Femur (tissue), 1 donor: ENCODE results near the gene MRPL14.
A peak's percentile ranks its signal among the peaks of the same experiment; 100 is the strongest.
"Not testable (repeated sequence)": the region's sequence is repeated elsewhere in the genome, so short reads cannot be mapped to it uniquely, and the experiment has no call there.

ENCODE experiments used
- DNase-seq: peaks from one replicate; pipeline ENCODE4 v3.0.0-alpha.2; 2017

Gene MRPL14

DNA sequence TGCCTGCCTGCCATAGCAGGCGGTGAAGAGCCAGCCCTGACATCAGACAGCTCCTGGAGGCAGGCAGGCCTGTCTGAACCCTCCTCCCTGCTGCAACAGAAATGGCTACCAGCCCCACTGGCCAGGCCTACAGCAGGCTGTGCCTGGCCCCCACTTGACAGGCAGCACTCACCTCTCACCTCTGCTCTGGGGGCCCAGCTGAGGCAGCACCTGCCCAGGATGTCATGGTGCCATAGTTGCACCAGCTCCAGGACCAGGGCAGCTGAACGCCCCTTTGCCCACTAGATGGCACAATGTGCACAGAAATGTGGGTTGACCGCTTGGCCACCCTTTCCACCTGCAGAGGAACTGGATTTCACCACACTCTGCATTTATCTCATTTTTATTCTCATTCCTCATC is 30.6 kb downstream of the MRPL14 start:
- peak; percentile 82 for DNase-seq

DNA sequence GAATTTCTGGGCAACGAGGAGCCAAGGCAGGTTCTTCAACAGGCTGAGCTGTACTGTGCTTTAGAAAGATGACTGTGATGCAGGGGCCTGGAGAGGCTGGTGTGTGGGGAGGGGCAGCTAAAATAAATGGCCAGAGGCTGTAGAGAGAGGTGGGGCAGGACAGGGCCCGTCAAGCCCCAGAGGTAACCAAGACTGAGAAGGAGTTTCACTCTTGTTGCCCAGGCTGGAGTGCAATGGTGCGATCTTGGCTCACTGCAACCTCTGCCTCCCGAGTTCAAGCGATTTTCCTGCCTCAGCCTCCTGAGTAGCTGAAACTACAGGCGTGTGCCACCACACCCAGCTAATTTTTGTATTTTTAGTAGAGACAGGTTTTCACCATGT is 32.0 kb downstream of the MRPL14 start:
- DNase-seq: not testable (repeated sequence)

DNA sequence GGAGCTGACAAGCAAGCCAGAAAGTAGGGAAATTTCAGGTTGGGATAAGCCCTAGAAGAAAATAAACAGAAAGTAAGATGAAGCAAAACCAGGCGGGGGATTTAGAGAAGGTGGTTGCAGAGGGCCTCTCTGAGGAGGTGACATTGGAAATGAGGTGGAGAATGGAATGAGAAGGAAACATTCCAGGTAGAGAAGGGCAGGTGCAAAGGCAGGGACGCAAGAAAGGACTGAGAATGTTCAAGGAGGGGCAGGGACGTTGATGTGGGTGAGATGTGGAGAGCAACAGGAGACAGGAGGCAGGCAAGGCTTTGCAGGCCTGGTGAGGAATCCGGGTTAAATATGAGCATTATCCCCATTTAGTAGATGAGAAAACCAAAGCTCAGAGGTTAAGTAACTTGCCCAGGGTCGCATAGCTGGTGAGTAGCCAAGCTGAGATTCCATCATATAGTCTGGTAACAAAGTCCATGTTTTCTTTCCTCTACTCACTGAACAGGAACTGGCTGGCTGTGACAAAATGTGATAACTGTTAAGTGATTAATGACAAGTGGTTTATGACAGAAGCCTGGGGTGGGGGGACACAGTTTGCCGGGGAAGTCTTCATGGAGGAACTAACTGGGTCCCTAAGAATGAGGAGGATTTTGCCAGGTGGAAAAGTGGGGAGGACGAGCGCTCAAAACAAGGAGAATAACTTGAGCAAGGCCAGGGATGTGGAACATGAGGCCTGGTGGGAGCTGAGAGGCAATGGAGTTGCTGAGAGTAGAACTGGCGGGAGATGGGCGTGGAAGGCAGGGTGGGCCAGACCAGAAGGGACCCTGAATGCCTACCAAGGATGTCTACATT is 32.6 kb downstream of the MRPL14 start:
- no peak for DNase-seq

DNA sequence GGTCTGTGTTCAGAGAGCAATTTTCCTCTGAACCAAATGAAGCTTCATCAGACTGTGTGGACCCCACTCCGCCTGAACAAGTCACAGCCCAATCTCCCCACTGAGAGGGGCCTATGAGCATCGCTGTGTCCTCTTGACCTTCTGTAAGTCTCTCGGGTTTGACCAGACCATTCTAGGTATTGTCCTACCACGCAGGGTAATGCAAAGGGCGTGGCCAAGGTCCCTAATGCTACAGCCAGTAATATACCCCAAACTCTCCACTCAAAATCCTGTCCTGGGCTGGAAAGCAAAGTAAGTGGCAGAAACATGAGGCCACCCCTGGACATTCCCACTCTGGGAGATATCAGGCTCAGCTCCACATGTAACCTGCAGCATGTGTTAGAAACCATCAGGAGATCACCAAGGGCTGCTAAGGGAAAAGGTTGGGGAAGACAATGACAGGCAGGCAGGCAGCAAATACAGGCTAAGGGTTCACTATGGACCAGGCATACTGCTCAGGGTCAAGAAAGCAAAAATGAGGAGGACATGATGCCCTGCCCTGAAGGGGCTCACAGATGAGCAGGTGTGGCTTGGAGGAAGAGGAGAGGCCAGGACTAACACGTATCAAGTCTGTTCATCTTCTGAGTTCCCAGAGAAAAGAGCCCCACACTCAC is 33.4 kb downstream of the MRPL14 start:
- no peak for DNase-seq

DNA sequence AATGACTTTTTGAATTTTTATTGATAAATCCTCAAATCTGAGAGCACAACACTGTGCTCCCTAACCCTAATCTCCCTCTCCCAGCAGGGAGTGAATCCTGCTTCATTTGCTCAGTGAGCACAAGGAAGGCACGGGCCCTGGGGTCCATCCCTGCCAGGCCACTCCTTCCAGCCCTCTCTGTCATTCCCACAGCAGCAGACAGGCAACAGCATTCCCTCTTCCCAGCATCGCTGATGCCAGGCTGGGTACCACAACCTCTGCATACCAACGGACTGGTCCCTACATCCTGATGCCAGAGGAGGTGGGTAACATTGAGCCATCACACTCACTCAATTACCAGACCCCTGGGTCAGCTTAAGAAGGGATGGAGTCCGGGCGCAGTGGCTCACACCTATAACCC is 34.2 kb downstream of the MRPL14 start:
- DNase-seq: no peak

DNA sequence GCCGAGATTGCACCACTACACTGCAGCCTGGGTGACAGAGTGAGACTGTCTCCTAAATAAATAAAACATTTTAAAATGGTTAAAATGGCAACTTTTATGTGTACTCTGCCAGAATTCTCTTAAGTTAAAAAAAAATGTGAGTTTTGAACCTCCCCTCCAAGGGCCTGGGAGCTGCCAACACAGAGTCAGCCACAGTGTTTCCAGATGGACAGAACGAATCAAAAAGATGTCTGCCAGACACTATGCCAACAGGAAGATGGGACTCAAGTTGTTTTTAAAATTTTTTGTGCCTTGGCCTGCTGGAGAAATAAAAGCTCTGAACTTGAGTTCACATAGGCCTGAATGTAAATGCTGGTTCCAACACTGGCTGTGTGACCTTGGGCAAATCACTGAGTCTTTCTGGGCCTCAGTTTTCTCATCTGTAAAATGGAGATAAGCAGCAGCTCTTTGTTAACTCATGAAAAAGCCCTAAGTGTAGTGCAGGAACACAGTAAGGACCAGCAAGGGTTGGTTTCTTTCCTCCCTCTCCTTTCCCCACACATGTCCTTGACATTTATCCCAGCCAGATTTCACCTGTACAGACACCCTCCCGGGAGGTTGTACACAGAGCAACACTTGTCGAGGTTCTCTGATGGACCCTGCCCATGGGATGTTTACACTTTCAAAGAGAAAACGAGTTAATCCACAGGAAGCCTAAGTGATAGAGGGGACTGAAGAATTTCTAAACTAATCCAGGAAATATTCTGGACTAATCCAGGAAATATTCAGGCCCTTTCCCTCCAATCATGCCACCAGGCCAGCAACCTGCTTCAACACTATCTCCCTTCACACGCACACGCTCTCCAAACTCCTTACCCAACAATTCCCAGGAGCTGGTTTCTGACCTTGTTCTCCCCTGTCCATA is 35.0 kb downstream of the MRPL14 start:
- no peak for DNase-seq

DNA sequence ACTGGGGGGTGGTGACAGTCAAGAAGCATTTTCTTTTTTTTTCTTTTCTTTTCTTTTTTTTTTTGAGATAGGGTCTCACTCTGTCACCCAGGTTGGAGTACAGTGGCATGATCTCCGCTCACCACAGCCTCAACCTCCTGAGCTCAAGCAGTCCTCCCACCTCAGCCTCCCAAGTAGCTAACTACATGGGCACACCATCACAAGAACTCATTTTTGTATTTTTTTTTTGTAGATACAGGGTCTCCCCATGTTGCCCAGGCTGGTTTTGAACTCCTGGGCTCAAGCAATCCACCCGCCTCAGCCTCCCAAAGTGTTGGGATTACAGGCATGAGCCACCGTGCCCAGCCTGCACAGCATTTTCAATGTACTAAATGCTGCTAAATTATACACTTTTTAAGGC is 35.9 kb downstream of the MRPL14 start:
- DNase-seq: not testable (repeated sequence)

DNA sequence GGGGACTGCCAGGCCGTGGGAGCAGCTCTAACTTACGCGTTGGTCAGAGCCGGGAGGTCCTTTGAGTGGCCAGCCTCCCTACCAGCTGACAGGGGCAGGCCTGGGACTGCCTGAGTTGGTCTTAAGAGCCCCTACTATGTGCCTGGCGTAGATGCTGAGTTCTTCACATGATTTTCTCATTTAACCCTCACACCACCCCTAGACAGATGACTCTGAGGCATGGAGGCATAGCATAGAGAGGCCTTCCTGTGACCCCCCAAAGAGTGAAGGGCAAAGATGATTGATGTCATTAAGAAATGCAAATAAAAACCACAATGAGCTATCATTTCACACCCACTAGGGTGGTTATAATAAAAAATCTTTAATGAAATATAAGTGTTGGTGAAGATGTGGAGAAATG is 36.8 kb downstream of the MRPL14 start:
- DNase-seq: no peak

DNA sequence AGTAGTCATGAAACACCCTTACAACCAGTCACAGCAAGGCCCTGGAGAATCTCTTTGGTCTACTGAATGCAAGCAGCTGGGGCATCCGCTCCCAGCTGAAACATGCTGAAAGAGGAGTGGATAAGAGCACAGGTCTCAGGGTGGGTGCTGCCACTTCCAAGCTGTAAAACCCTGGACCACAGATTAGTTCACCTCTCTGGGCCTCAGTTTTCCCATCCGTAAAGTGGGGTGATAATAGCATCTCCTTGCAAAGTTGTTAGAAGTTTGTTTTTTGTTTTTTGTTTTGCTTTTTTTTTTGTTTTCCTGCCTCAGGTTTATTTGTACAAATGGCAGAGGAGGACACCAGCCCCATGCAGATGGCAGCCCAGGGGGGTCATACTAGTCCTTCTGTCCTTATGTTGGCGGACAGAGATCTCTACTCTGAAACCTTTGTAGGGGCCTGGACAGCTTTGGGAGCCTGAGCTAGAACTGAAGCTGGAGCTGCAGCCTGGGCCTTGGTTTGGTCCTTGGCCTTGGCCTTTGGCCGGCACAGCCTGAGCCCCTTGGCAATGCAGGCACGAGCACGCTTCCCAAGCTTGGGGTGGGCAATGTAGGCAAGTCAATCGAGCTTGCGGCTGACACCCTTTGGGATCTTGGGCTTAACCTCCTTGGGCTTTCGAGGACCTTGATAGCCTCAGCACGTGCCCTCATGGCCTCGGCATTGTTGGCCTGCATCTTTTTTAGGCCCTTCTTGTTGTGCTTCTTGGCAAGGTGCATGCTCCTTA is 38.2 kb downstream of the MRPL14 start:
- DNase-seq: no peak

DNA sequence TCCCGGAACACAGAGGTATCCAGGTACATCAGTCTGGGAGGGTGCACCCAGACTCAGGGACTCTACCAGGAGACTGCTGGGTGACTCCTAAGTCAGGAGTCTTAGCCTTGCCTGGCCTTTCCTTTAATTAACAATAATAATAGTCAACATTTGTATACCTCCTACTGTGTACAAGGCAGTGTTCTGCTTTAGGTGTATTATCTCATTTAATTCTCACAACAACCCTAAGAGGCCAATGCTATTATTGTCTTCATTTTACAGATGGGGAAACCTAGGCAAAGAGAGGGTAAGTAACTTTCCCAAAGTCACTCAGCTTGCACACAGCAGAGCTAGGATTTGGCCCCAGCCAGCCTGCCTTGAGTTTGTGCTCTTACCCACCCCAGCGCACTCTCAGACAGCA is 39.6 kb downstream of the MRPL14 start:
- DNase-seq: no peak

DNA sequence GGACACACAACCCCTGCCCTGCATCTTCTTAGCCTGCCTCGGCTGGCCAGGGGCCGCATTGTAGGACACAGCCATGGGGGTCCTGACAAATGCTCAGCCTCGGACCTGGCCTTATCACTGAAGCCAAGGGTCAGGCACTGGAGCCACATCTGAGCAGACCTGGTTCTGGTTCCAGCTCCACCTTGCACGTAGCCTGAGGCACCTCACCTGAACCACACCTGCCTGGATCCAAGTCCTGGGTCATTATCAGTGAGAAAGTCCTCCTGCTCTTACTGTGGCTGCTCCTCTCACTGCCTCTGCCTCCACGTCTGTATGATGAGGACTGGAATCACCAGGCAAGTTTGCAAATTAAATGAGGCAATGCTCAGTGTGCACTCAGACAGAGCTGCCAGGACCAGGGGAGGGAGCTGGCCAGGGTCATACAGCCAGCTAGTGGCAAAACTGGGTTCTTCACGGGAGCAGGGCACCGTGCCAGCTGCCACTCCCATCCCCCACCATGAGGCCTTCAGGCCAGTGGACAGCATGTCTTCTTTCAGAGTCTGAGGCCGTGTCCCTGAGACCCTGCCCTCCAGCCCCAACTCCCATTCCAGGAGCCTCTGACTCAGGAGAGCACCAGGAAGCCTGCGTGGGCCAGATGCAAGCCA is 40.2 kb downstream of the MRPL14 start:
- DNase-seq: no peak

DNA sequence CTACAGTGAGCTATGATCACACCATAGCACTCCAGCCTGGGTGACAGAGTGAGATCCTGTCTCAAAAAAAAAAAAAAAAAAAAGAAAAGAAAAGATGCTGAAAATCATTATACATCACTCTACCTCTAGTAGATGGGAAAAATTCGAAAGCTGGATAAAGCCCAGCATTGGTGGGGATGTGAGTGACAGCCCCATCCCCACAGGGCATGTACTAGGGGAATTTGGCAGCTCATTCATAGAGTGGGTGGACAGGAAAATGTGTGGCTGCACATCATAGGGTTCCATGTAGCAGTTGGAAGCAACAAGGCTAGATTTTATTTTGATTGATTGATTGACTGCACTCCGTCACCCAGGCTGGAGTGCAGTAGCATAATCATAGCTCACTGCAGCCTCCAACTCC is 42.0 kb downstream of the MRPL14 start:
- DNase-seq: no peak

DNA sequence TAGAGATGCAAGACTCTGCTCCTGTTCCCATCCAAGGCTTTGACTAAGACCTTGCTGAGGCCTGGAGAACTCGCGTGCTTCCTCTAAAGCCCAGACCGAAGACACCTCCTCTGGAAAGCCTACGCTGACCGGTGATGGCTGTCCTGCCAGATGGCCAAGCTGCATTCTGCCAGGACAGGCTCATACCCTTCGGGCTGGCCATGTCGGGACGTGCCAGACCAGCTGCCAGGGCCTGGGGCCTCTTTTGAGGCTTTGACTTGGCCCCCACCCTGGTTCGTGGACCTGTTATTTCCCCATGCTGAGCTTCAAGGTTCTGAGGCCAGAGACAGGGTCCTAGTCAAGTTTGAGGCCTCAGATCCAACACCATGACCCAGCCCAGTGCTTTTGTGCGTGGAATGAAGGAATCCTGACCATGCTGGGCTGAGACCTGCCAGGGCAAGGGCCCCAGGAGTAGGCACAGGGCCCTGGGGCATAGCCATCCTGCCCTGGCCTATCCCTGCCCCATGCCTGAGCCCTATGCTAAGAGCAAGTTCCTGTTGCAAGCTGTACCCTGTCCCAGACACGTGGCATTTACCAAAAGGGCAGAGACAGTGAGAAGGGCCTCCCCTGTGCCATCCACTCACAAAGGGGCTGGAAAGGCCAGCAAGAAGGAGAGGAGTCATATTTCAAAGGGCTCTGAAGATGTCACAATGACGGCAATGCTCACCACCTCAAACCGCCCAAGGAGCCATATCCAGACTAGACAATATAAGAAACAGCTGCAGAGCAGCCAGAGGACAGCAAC is 42.8 kb downstream of the MRPL14 start:
- no peak for DNase-seq

DNA sequence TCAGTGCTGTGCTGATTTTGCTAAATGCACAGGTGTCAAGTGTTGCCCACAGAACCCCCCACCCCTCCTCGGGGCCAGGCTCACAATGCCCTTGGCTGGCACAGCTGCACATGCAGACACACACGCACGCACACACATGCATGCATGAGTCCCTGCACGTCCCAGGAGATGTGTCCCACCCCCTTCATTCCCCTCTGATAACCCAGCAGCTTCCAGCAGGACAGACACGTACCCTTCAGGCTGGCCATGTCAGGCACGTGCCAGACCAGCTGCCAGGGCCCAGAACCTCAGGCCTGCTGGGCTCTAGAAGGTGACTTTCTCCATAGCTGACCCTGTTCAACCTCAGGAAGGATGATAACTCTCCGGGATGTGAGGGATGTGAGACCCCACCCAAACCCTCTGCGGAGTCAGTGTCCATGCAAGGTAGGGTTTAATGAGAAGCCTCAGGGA is 44.4 kb downstream of the MRPL14 start:
- no peak for DNase-seq

DNA sequence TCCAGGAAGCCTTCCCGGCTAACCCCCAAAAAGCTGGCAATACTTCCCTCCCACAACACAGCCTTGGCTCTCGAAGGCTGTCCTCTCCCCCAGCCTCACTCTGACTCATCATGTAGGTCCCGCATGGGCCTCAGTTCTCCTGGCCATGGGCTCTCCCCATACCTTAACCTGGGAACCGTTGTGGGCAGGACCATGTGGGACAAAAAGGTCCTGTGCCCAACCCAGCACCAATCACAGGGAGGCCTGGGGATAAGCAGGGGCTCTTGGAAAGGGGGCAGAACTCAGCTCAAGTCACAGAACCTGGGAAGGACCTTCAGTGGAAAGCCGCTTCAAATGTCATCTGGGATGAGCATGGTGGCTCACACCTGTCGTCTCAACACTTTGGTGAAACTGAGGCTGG is 45.5 kb downstream of the MRPL14 start:
- DNase-seq: no peak

DNA sequence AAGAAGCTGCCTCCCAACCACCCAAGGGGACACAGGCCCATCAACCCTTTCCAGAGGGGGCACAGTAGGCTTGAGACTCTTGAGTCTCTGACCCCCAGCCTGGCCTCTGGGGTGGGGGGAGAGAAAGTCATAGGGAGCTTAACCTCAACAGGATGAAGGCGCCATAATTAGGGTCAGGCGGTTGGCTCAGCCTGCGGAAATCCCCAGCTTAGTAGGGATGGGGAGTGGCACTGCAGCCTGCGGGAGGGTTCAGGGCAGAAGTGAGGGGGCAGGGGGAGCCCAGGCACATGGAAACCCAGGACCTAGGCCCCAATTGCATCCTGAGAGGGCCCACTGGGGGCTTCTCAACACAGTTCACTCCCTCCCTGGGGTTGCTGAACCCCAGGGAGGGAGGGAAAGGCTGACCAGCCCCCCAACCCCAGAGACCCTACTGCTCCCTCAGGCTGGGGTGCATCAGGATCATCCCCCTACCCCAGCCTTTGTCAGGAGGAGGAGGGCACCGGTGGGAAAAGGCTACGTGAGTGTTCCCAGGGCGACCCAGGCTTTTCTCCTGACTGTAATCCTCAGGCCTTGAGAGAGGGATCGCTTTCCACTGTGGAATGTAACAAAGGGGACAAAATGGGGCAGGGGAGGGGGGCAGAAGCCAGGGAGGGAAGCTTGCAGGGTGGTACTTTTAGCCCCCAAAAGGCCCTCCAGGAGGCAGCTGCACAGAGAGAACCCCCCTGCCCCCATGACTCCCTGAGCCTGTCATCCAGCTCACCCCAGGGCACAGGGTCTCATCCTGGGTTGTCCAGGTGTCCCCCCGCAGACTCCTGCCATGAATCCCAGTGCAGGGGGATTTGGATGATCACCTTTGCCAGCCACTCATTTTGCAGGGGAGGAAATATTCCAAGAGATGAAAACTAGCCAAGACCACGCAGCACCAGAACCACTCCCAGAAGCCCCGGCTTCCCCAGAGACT is 46.4 kb downstream of the MRPL14 start:
- DNase-seq: no peak

DNA sequence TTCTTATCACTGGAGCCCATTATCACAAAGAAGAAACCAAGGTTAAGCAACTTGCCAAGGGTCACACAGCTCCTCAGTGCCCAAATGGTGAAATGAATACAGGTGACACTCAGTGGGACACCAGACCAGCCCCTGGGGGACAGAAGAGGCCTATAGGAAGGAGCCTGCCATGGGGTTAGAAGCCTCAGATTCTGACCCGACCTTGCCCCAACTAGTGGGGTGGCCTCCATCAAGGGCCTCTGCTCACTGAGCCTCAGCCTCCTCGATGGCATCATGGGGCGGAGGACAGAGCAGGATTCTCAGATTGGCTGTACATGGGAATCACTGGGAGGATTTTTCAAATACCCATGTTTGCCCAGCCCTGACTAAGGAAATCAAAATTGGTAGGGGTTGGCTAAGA is 47.6 kb downstream of the MRPL14 start:
- no peak for DNase-seq

DNA sequence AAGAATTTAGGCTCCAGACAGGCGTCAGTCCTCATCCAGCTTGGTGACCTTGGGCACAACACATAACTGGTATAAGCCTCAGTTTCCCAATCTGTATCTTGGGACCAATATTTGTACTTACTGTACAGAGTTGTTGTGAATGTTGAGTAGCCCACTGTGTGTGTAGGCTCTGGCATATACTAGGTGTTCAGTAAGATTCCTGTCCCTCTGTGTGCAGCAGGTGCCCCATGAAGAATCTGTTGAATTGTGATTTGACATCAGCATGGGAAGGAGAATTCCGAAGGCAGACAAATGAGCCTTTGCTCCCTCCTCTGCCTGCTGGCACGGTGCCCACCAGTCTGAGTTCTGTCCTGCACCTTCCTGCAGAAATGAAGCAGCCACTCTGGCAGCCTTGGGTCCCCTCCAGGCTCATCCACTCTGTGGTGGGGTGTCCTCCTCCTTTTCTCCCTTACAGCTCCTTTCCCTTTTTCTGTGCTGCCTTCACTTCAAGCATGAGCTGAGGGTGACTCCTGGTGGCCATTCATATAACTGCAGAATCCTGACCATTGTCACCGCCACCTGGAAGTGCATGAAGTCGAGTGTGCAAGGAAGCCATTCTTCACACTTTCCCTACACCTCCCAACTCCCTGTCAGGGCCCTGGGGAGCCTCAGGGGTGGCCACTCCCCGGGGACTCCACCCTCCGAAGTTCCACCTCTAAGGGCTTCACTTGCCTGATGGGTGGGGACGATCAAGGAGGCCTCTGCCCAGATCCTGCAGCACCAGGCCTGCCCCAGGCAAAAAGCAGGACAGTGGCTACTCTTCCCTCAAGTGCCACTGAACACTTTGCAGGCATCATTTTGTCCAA is 48.2 kb downstream of the MRPL14 start:
- DNase-seq: peak; percentile 84

DNA sequence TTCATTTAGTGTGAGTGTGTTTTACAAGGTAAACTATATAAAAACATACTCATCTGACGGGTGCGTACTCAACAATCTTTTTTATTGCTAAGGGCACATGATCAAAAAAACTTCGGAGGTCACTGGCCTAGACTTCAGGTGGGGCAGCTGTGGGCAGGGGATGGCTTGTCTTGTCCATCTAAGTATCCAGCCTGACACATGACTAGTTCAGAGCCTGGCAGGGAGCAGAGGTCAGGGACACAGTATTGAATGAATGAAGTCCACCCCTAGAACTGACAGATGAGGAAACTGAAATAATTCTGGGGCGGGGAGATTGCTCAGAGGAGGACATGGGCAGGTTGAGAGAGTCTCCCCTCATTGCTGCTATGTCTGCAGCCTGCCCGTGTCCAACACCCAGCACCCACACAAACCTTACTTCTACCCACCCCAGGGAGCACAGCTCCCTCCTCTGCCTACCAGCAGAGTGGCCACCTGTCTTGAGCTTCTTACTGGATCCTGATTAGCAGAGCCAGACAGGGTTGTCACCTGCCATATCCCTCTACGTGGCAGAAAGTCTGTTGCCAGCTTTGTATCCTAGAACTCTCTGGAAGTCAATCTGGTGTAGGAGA is 48.9 kb downstream of the MRPL14 start:
- no peak for DNase-seq
